K562 (cell line): ENCODE measurements around the gene RNH1. TPM values are rescaled to one million over a fixed set of nuclear protein-coding genes. Genes with fewer than 3 reads are reported as not detected.

Experiments used
- HNRNPLL ChIP-seq: fragments of 200-400 bp; formaldehyde crosslinking; IDR thresholded peaks from 2 replicates; pipeline ENCODE4 v1.6.1; 2017; ENCODE audit warnings: low read length, low read depth, mild to moderate bottlenecking; ENCODE audit not compliant: poor library complexity, severe bottlenecking
- POLR2G ChIP-seq: fragments of 200-400 bp; formaldehyde crosslinking; IDR thresholded peaks from 2 replicates; pipeline ENCODE4 v1.6.1; 2017; ENCODE audit warnings: low read depth, mild to moderate bottlenecking, antibody characterized with exemption, low read length, moderate library complexity
- STAT5A ChIP-seq: IDR thresholded peaks from 2 replicates; pipeline ENCODE4 v1.6.1; 2012; ENCODE audit warnings: low read length, inconsistent platforms, borderline replicate concordance
- TARDBP ChIP-seq: fragments of 450-650 bp; IDR thresholded peaks from 2 replicates; pipeline ENCODE4 v1.6.1; 2016
- ZBTB33 ChIP-seq: sonication (generic); formaldehyde crosslinking; IDR thresholded peaks from 2 replicates; pipeline ENCODE4 v1.8.1; 2023; ENCODE audit warnings: mild to moderate bottlenecking, missing genetic modification reagents
- ZNF354B ChIP-seq: fragments of 250-450 bp; sonication (Bioruptor Pico); IDR thresholded peaks from 2 replicates; pipeline ENCODE4 v1.4.0; 2020
- ZNF785 ChIP-seq: fragments of 250-450 bp; sonication (Bioruptor Pico); IDR thresholded peaks from 2 replicates; pipeline ENCODE4 v1.4.0; 2020; ENCODE audit warnings: mild to moderate bottlenecking
- polyA plus RNA-seq, 8 experiments: library from polyadenylated mRNA; depleted of rRNA in 4 of 8; stranded (reverse) in 5 of 8; unstranded in 3 of 8; fragments of >200 nt; fragmentation: Nextera tagmentation in 2 of 8; fragmentation: Illumina TruSeq in 1 of 8; extraction: Ambion mirVana in 2 of 8; extraction: Trizol in 1 of 8; gene quantifications; 2 replicates each; pipeline versions ENCODE4 v1.2.1 to v1.2.3, GENCODE V29; 2011 to 2014; ENCODE audit warnings: inconsistent platforms in 1 of 8, missing spikeins in 1 of 8
- total RNA-seq, 7 experiments: library from RNA; depleted of rRNA in 6 of 7; stranded (reverse); fragments of >200 nt in 6 of 7; fragmentation: Illumina TruSeq in 2 of 7; extraction: Trizol in 2 of 7; gene quantifications; 2 replicates each; pipeline versions ENCODE4 v1.2.1 to v1.2.3, GENCODE V29; 2011 to 2021; ENCODE audit warnings: low replicate concordance in 1 of 7
- TF ChIP-seq, protein P1 (sequence below): sonication (generic); formaldehyde crosslinking; IDR thresholded peaks from 2 replicates; pipeline ENCODE4 v1.9.0; 2022; ENCODE audit warnings: mild to moderate bottlenecking, missing genetic modification reagents

Gene RNH1
- total and polyA plus RNA-seq, 9 of the 15 experiments (the other 6 are each of a cell fraction or from before 2014, with no cell fraction given), result 2.5 to 160 (median 44.3) TPM

GRCh38 chr11:496834-497564 lies 10.0 kb downstream of the RNH1 start (continued):
- TF ChIP-seq HNRNPLL, result peak; percentile 53
- peak; percentile 73 for TF ChIP-seq TARDBP
- TF ChIP-seq, protein P1, sequence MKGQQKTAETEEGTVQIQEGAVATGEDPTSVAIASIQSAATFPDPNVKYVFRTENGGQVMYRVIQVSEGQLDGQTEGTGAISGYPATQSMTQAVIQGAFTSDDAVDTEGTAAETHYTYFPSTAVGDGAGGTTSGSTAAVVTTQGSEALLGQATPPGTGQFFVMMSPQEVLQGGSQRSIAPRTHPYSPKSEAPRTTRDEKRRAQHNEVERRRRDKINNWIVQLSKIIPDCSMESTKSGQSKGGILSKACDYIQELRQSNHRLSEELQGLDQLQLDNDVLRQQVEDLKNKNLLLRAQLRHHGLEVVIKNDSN (CRISPR knock-in tag), result peak; percentile 22; the same call in 1 of the 2 replicates
- TF ChIP-seq ZNF354B (CRISPR knock-in tag), result no peak
- peak; percentile 95 for TF ChIP-seq ZBTB33
- TF ChIP-seq ZNF785, result no peak
- TF ChIP-seq STAT5A, result peak; percentile 29; the same call in 1 of the 2 replicates
- TF ChIP-seq POLR2G, result peak; percentile 61
- TF ChIP-seq, all 486 proteins: peak for 17
